HepG2 (cell line): ENCODE data around the gene YBX2. TPM values are rescaled to one million over a fixed set of nuclear protein-coding genes. Genes with fewer than 3 reads are reported as not detected.

Source experiments
- AHDC1 ChIP-seq: sonication (generic); formaldehyde crosslinking; IDR thresholded peaks from 2 replicates; pipeline ENCODE4 v1.5.1; 2020; ENCODE audit warnings: mild to moderate bottlenecking, missing genetic modification reagents, borderline replicate concordance
- CHCHD3 ChIP-seq: sonication (generic); formaldehyde crosslinking; IDR thresholded peaks from 2 replicates; pipeline ENCODE4 v1.8.0; 2022; ENCODE audit warnings: mild to moderate bottlenecking, missing genetic modification reagents, moderate library complexity
- DZIP1 ChIP-seq: sonication (generic); formaldehyde crosslinking; IDR thresholded peaks from 2 replicates; pipeline ENCODE4 v1.5.0; 2020; ENCODE audit warnings: mild to moderate bottlenecking, missing genetic modification reagents
- FOSL2 ChIP-seq: sonication (generic); formaldehyde crosslinking; IDR thresholded peaks from 2 replicates; pipeline ENCODE4 v1.4.0; 2020; ENCODE audit warnings: missing genetic modification reagents
- FOXA1 ChIP-seq, 2 experiments: fragments of 450-650 bp in 1 of 2; sonication (generic) in 1 of 2; formaldehyde crosslinking in 1 of 2; IDR thresholded peaks; 2 replicates each; pipeline versions ENCODE4 v1.4.0 to v1.6.1; 2016 to 2020; ENCODE audit warnings: missing genetic modification reagents in 1 of 2
- GRHL1 ChIP-seq: sonication (generic); formaldehyde crosslinking; conservative IDR thresholded peaks from 2 replicates; pipeline ENCODE4 v1.8.0; 2022; ENCODE audit warnings: missing genetic modification reagents
- HOXA3 ChIP-seq: sonication (generic); formaldehyde crosslinking; IDR thresholded peaks from 2 replicates; pipeline ENCODE4 v1.5.0; 2020; ENCODE audit warnings: missing genetic modification reagents
- JUNB ChIP-seq: sonication (generic); formaldehyde crosslinking; IDR thresholded peaks from 2 replicates; pipeline ENCODE4 v1.8.0; 2022; ENCODE audit warnings: missing genetic modification reagents, mild to moderate bottlenecking, borderline replicate concordance
- NBN ChIP-seq: fragments of 450-650 bp; conservative IDR thresholded peaks from 2 replicates; pipeline ENCODE4 v1.6.1; 2017
- RARA ChIP-seq: IDR thresholded peaks from 2 replicates; pipeline ENCODE4 v1.6.1; 2016; ENCODE audit warnings: missing genetic modification reagents, missing compliant biosample characterization
- SMAD9 ChIP-seq: sonication (generic); formaldehyde crosslinking; IDR thresholded peaks from 2 replicates; pipeline ENCODE4 v1.5.1; 2020; ENCODE audit warnings: mild to moderate bottlenecking, missing genetic modification reagents
- ZBTB38 ChIP-seq: sonication (generic); formaldehyde crosslinking; IDR thresholded peaks from 2 replicates; pipeline ENCODE4 v1.5.1; 2020; ENCODE audit warnings: mild to moderate bottlenecking, missing genetic modification reagents
- ZMAT5 ChIP-seq: sonication (generic); formaldehyde crosslinking; IDR thresholded peaks from 2 replicates; pipeline ENCODE4 v1.5.0; 2020; ENCODE audit warnings: mild to moderate bottlenecking, low read depth, missing genetic modification reagents, borderline replicate concordance
- ZNF549 ChIP-seq: sonication (generic); formaldehyde crosslinking; IDR thresholded peaks from 2 replicates; pipeline ENCODE4 v1.5.0; 2020; ENCODE audit warnings: missing genetic modification reagents
- ZNF589 ChIP-seq: sonication (generic); formaldehyde crosslinking; conservative IDR thresholded peaks from 2 replicates; pipeline ENCODE4 v1.8.0; 2022; ENCODE audit warnings: mild to moderate bottlenecking, moderate library complexity, missing genetic modification reagents
- ZNF607 ChIP-seq: sonication (generic); formaldehyde crosslinking; IDR thresholded peaks from 2 replicates; pipeline ENCODE4 v1.5.1; 2020; ENCODE audit warnings: missing genetic modification reagents, mild to moderate bottlenecking, borderline replicate concordance
- ZNF616 ChIP-seq: sonication (generic); formaldehyde crosslinking; IDR thresholded peaks from 2 replicates; pipeline ENCODE4 v1.5.0; 2020; ENCODE audit warnings: low read depth, mild to moderate bottlenecking, missing genetic modification reagents
- ZNF768 ChIP-seq: sonication (generic); formaldehyde crosslinking; IDR thresholded peaks from 2 replicates; pipeline ENCODE4 v1.4.0; 2020; ENCODE audit warnings: missing genetic modification reagents
- ZSCAN12 ChIP-seq: sonication (generic); formaldehyde crosslinking; IDR thresholded peaks from 2 replicates; pipeline ENCODE4 v1.9.0; 2021; ENCODE audit warnings: mild to moderate bottlenecking, missing genetic modification reagents
- polyA plus RNA-seq, 8 experiments: library from polyadenylated mRNA; depleted of rRNA in 3 of 8; stranded (reverse) in 7 of 8; unstranded in 1 of 8; fragments of >200 nt; fragmentation: Illumina TruSeq in 4 of 8; extraction: Trizol in 4 of 8; gene quantifications; 2 replicates each; pipeline versions ENCODE4 v1.2.1 to v1.2.3, GENCODE V29; 2011 to 2016; ENCODE audit warnings: low read depth in 4 of 8, missing spikeins in 1 of 8, mixed read lengths in 1 of 8; ENCODE audit not compliant: insufficient read depth in 1 of 8
- total RNA-seq, 5 experiments: library from RNA; depleted of rRNA; stranded (reverse); fragments of >200 nt; fragmentation: Illumina TruSeq; extraction: Trizol; gene quantifications; 2 replicates each; pipeline ENCODE4 v1.2.3, GENCODE V29; 2016; ENCODE audit warnings: low read depth in 1 of 5

YBX2 gene
- total and polyA plus RNA-seq, 2 of the 13 experiments (the other 11 are each of a cell fraction or from before 2014, with no cell fraction given) = 0.12 to 0.22 TPM

- no peak for TF ChIP-seq DZIP1
- no peak for TF ChIP-seq ZNF616 (CRISPR knock-in tag)
- no peak for TF ChIP-seq HOXA3 (CRISPR knock-in tag)
- peak; percentile 35; the same call in 1 of the 2 replicates for TF ChIP-seq ZNF768
- TF ChIP-seq GRHL1 (CRISPR knock-in tag) = no peak
- TF ChIP-seq ZNF589 (CRISPR knock-in tag) = no peak
- peak; percentile 30; the same call in 1 of the 2 replicates for TF ChIP-seq ZBTB38 (CRISPR knock-in tag)
- no peak for TF ChIP-seq ZSCAN12
- no peak for TF ChIP-seq CHCHD3 (CRISPR knock-in tag)
- TF ChIP-seq SMAD9 (CRISPR knock-in tag) = no peak
- TF ChIP-seq FOXA1 (IDR thresholded peaks at IDR 0.05) = no peak
- TF ChIP-seq FOXA1 (CRISPR knock-in tag; IDR thresholded peaks at IDR 0.05) = no peak
- no peak for TF ChIP-seq ZNF607 (CRISPR knock-in tag)
- no peak for TF ChIP-seq AHDC1 (CRISPR knock-in tag)
- TF ChIP-seq FOSL2 = no peak
- TF ChIP-seq ZNF549 (CRISPR knock-in tag) = no peak
- TF ChIP-seq RARA (CRISPR knock-in tag) = no peak
- TF ChIP-seq ZMAT5 (CRISPR knock-in tag) = no peak
- TF ChIP-seq NBN = no peak
- no peak for TF ChIP-seq JUNB (CRISPR knock-in tag)
- TF ChIP-seq, all 625 proteins: peak for 3
These were observed 31.3 kb downstream of the YBX2 start (continued) for GRCh38 chr17:7262935-7263800.
